H9 (cell line): Measurements from ENCODE around the gene SPEF2. TPM values are rescaled to one million over a fixed set of nuclear protein-coding genes. Genes with fewer than 3 reads are reported as not detected.

Experiments
- DNase-seq: peaks from one replicate; pipeline ENCODE4 v3.0.0-alpha.2; 2017
- H2AFZ ChIP-seq: one replicate; pipeline ENCODE4 v1.6.1; 2013; ENCODE audit warnings: mild to moderate bottlenecking, low read length, control low read depth, moderate library complexity
- H2AK5ac ChIP-seq: 2 replicates; pipeline ENCODE4 v1.6.1; 2013; ENCODE audit warnings: low read length, control low read depth, mixed read lengths; ENCODE audit not compliant: insufficient read length
- H2BK120ac ChIP-seq: one replicate; pipeline ENCODE4 v1.6.1; 2013; ENCODE audit warnings: low read depth, mild to moderate bottlenecking, low read length, control low read depth, inconsistent platforms; ENCODE audit not compliant: poor library complexity, severe bottlenecking
- H2BK12ac ChIP-seq: 2 replicates; pipeline ENCODE4 v1.6.1; 2013; ENCODE audit warnings: low read length, control low read depth, mixed read lengths, low read depth; ENCODE audit not compliant: insufficient read length
- H2BK15ac ChIP-seq: 2 replicates; pipeline ENCODE4 v1.6.1; 2013; ENCODE audit warnings: low read depth, low read length, control low read depth
- H2BK20ac ChIP-seq: one replicate; pipeline ENCODE4 v1.6.1; 2013; ENCODE audit warnings: low read depth, mild to moderate bottlenecking, low read length, control low read depth, inconsistent platforms; ENCODE audit not compliant: poor library complexity, severe bottlenecking
- H2BK5ac ChIP-seq: 2 replicates; pipeline ENCODE4 v1.6.1; 2013; ENCODE audit warnings: low read length, control low read depth, mixed read lengths; ENCODE audit not compliant: insufficient read length
- H3K14ac ChIP-seq: 2 replicates; pipeline ENCODE4 v1.6.1; 2013; ENCODE audit warnings: low read length, control low read depth; ENCODE audit not compliant: insufficient read depth
- H3K18ac ChIP-seq: 2 replicates; pipeline ENCODE4 v1.6.1; 2013; ENCODE audit warnings: low read depth, mild to moderate bottlenecking, mixed read lengths, low read length, control low read depth; ENCODE audit not compliant: insufficient read length
- H3K23ac ChIP-seq: 2 replicates; pipeline ENCODE4 v1.6.1; 2013; ENCODE audit warnings: low read length, control low read depth, mixed read lengths, low read depth; ENCODE audit not compliant: insufficient read length
- H3K23me2 ChIP-seq: 2 replicates; pipeline ENCODE4 v1.6.1; 2013; ENCODE audit warnings: low read depth, mild to moderate bottlenecking, mixed read lengths, low read length, control low read depth; ENCODE audit not compliant: insufficient read length, poor library complexity, severe bottlenecking
- H3K27ac ChIP-seq: 2 replicates; pipeline ENCODE4 v1.5.1; 2013; ENCODE audit warnings: low read length, control low read depth, mixed read lengths, low read depth; ENCODE audit not compliant: insufficient read length
- H3K27me3 ChIP-seq: 2 replicates; pipeline ENCODE4 v1.6.1; 2013; ENCODE audit warnings: low read length, control low read depth, inconsistent platforms; ENCODE audit not compliant: insufficient read depth
- H3K4ac ChIP-seq: 2 replicates; pipeline ENCODE4 v1.6.1; 2013; ENCODE audit warnings: low read depth, mild to moderate bottlenecking, control low read depth, inconsistent platforms, low read length, moderate library complexity
- H3K4me1 ChIP-seq: 2 replicates; pipeline ENCODE4 v1.6.1; 2013; ENCODE audit warnings: low read length, control low read depth, inconsistent platforms; ENCODE audit not compliant: insufficient read depth
- H3K4me2 ChIP-seq: 2 replicates; pipeline ENCODE4 v1.6.1; 2013; ENCODE audit warnings: low read length, control low read depth, mixed read lengths; ENCODE audit not compliant: insufficient read length, insufficient read depth
- H3K56ac ChIP-seq: 2 replicates; pipeline ENCODE4 v1.6.1; 2013; ENCODE audit warnings: low read depth, mild to moderate bottlenecking, mixed read lengths, low read length, control low read depth; ENCODE audit not compliant: insufficient read length
- H3K79me1 ChIP-seq: 2 replicates; pipeline ENCODE4 v1.6.1; 2013; ENCODE audit warnings: low read depth, mild to moderate bottlenecking, moderate library complexity, low read length, control low read depth, inconsistent platforms; ENCODE audit not compliant: insufficient read depth, poor library complexity, severe bottlenecking
- H3K79me2 ChIP-seq: 2 replicates; pipeline ENCODE4 v1.6.1; 2013; ENCODE audit warnings: low read length, control low read depth, inconsistent platforms; ENCODE audit not compliant: insufficient read depth
- H3K9ac ChIP-seq: 2 replicates; pipeline ENCODE4 v1.6.1; 2013; ENCODE audit warnings: low read length, control low read depth, mixed read lengths; ENCODE audit not compliant: insufficient read length; ENCODE audit errors: extremely low read depth
- H3K9me3 ChIP-seq: one replicate; pipeline ENCODE4 v1.6.1; 2013; ENCODE audit warnings: low read depth, low read length, inconsistent platforms; ENCODE audit not compliant: control insufficient read depth
- H3T11ph ChIP-seq: one replicate; pipeline ENCODE4 v1.6.1; 2013; ENCODE audit warnings: mild to moderate bottlenecking, low read length, control low read depth, inconsistent platforms
- H4K20me1 ChIP-seq: one replicate; pipeline ENCODE4 v1.6.1; 2013; ENCODE audit not compliant: control insufficient read depth, insufficient read length, insufficient read depth
- H4K5ac ChIP-seq: 2 replicates; pipeline ENCODE4 v1.6.1; 2013; ENCODE audit warnings: low read depth, mild to moderate bottlenecking, mixed read lengths, low read length, control low read depth; ENCODE audit not compliant: insufficient read length
- H4K8ac ChIP-seq: replicated peaks from 2 replicates; pipeline ENCODE4 v1.6.1; 2013; ENCODE audit warnings: low read length, control low read depth, mixed read lengths, low read depth; ENCODE audit not compliant: insufficient read length
- H4K91ac ChIP-seq: 2 replicates; pipeline ENCODE4 v1.6.1; 2013; ENCODE audit warnings: low read depth, mild to moderate bottlenecking, moderate library complexity, mixed read lengths, low read length, control low read depth; ENCODE audit not compliant: insufficient read length
- H3K27ac Mint-ChIP-seq, 3 experiments: 2 replicates in 2 of 3; 3 replicates in 1 of 3; pipeline ENCODE4 v1.8.0; 2020 to 2021; ENCODE audit warnings: mixed read lengths in 3 of 3, mild to moderate bottlenecking in 1 of 3, moderate library complexity in 1 of 3
- H3K27me3 Mint-ChIP-seq: 2 replicates; pipeline ENCODE4 v1.8.0; 2021; ENCODE audit warnings: low read depth, mild to moderate bottlenecking, moderate library complexity, mixed read lengths
- H3K36me3 Mint-ChIP-seq, 3 experiments: 2 replicates in 2 of 3; 3 replicates in 1 of 3; pipeline ENCODE4 v1.8.0; 2020 to 2021; ENCODE audit warnings: low read depth in 3 of 3, mixed read lengths in 3 of 3; ENCODE audit not compliant: insufficient read depth in 1 of 3
- H3K4me1 Mint-ChIP-seq, 2 experiments: 2 replicates each; pipeline ENCODE4 v1.8.0; 2020; ENCODE audit warnings: mixed read lengths in 2 of 2
- H3K4me3 Mint-ChIP-seq, 2 experiments: 2 replicates in 1 of 2; 3 replicates in 1 of 2; pipeline ENCODE4 v1.8.0; 2020 to 2021; ENCODE audit warnings: mild to moderate bottlenecking in 2 of 2, mixed read lengths in 2 of 2, moderate library complexity in 1 of 2
- H3K9me3 Mint-ChIP-seq, 2 experiments: 2 replicates in 1 of 2; 3 replicates in 1 of 2; pipeline ENCODE4 v1.8.0; 2020; ENCODE audit warnings: mild to moderate bottlenecking in 2 of 2, mixed read lengths in 2 of 2, moderate library complexity in 1 of 2
- CTCF ChIP-seq: fragments of 200-600 bp; sonication (generic); conservative IDR thresholded peaks from 3 replicates; pipeline ENCODE4 v1.8.0; 2021; ENCODE audit warnings: antibody characterized with exemption, mild to moderate bottlenecking
- WGBS: extraction: QIAGEN DNeasy Blood & Tissue Kit; methylation state at CpG from one replicate; pipeline ENCODE4 v1.1.7; 2013; ENCODE audit warnings: missing lambda C conversion rate, low lambda C conversion rate, mixed read lengths; ENCODE audit not compliant: insufficient read length; ENCODE audit errors: extremely low coverage; 5-methylcytosine and 5-hydroxymethylcytosine counted together
- total RNA-seq: library from RNA; stranded (reverse); gene quantifications from 2 replicates; pipeline ENCODE4 v1.2.1, GENCODE V29; 2021

The SPEF2 gene
- total RNA-seq, 1 experiment from 2014 or later, result 1.0 TPM

- peaks cover 2% of the 10 kb centered on the region; the same call in 1 of the 2 replicates for H3K27me3 Mint-ChIP-seq
- no CpG with 5 or more reads among the region's 1 CpG for WGBS
- H3K23me2 ChIP-seq, result no peaks in the 10 kb centered on the region
Observed at GRCh38 chr5:35685161-35685560, 67.5 kb downstream of the SPEF2 start.

More at GRCh38 chr5:35685161-35685560, 67.5 kb downstream of the SPEF2 start:
- Histone ChIP-seq H3K79me1 (no peaks in the 10 kb centered on the region), H3K4me2 (no peak overlapping the region), H3K9ac (no peak overlapping the region), H3K4me1 (no peaks in the 10 kb centered on the region), H4K5ac (no peak overlapping the region), H2BK120ac (no peak overlapping the region), H3K23ac (no peak overlapping the region), H3K27me3 (no peaks in the 10 kb centered on the region), H4K91ac (no peak overlapping the region), H3K56ac (no peak overlapping the region), H3K79me2 (no peaks in the 10 kb centered on the region), H2BK12ac (no peak overlapping the region), H3K4ac (no peak overlapping the region), H4K20me1 (no peaks in the 10 kb centered on the region), H2BK20ac (no peak overlapping the region), H3K9me3 (no peaks in the 10 kb centered on the region), H4K8ac (no peak overlapping the region), H2AFZ (no peak overlapping the region), H3T11ph (no peak overlapping the region), H3K14ac (no peak overlapping the region), H3K18ac (no peak overlapping the region), H2AK5ac (no peak overlapping the region), H3K27ac (no peak overlapping the region), H2BK15ac (no peak overlapping the region), H2BK5ac (no peak overlapping the region)
- no peaks in the 10 kb centered on the region for H3K9me3 Mint-ChIP-seq
- H3K4me3 Mint-ChIP-seq, result no peak overlapping the region
- DNase-seq, result no peak
- H3K4me1 Mint-ChIP-seq, result no peaks in the 10 kb centered on the region
- no peak overlapping the region for H3K27ac Mint-ChIP-seq
- no peaks in the 10 kb centered on the region for H3K36me3 Mint-ChIP-seq
- TF ChIP-seq CTCF, result no peak
